NOMO-1 treated with dmso at 0.1 percent for 144 hours (cell line): ENCODE results near the gene ITPK1.

Source experiments
- DNase-seq: peaks from one replicate; lab custom pipeline; 2025; ENCODE audit not compliant: unreplicated experiment; lab: John Stamatoyannopoulos, UW

ITPK1 gene

GRCh38 chr14:93045965-93046704 is 69.6 kb downstream of the ITPK1 start:
- DNase-seq, result no peak

GRCh38 chr14:93045211-93045674 is 70.5 kb downstream of the ITPK1 start:
- no peak for DNase-seq

DNA sequence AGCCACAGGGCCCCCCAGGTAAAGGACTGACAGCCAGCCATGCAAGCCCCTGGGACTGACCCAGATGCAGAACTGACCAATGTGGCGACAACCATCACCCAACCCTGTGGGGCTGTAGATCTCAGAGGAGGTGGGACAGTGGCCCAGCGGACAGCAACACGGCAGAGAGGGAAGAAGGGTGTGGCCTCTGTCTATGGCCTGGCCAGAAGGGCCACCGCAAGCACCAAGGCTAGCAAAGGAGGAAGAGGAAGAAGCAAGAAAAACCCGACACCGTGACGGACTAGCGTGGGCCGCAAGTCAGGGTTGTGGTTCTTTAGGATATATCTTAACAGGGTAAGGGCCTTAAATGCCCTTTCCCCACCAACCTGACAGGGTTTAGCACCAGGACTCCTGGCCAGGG is 71.2 kb downstream of the ITPK1 start:
- peak; percentile 77 for DNase-seq

DNA sequence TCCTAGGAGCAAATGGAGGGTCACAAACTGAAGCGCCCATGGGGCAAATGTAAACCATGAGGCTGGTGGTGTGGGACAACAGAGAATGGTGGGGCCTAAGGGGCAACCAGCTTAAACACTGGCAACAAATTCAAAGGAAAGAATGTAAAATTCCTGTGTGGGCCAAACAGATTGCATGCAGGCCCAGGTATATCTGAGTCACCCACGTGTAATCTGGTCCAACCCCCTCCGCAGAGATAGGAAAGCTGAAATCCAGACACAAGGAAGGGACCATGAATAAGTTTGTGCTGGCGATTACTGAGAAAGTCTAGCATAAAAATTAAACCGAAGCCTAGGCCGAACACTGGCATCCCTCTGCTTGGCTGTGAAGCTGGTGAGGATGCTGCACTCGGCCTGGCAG is 71.6 kb downstream of the ITPK1 start:
- no peak for DNase-seq

- DNase-seq, result no peak
Observed at GRCh38 chr14:93042968-93043940, 72.5 kb downstream of the ITPK1 start.

DNA sequence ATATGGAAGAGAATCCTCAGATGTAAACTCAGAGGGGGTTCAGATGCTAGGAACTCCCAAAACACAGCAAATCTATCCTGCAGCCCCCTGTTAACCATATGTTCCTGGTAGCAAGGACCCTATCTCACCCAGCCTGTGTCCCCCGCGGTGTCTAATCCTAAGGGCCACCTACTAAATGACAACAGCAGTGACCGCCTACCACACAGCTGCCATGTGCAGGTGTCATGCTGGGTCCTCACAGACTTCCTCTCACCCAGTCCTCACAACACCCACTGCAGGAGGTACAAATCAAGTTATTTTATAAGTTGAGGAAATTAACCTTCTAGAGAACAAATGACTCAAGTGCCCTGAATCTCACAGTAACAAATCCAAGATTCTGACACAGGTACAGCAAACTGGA is 73.9 kb downstream of the ITPK1 start:
- no peak for DNase-seq

DNA sequence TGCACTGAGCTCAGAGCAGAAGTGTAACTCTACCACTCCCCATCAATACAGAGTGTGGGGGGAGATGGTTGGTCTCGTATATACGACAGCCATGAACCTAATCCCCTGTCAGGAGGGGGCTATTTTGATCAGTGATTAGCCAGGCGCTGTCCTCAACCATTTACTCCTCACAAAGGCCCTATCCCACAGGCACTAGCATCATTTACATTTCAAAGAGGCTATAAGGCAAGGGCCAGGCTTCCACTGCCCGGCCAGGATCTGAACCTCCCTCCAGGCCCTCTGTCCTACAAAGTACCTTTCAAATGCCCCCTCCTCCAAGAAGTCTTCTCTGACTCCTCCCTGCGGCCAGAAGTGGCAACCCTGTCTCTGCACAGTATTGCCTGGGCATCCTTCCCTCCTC is 74.7 kb downstream of the ITPK1 start:
- DNase-seq, result no peak

DNA sequence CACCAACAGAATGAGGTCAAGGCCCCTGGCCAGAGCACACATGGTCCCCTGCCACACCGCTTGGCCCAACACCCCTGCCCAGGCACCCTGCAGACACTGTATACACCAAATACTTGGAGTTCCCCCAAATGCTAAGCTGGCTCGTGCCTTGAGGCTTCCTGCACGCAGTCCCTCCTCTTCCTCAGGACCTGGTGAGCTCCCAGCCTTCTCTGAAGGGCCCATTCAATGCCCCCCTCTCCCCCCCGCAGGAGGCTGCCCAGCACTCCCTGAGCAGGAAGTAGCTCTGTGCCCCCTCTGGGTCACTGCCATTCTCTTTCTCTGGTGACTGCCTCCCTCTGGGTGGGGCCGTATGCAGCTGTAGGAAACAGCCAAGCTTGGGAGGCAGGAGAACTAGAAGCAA is 75.3 kb downstream of the ITPK1 start:
- no peak for DNase-seq

DNA sequence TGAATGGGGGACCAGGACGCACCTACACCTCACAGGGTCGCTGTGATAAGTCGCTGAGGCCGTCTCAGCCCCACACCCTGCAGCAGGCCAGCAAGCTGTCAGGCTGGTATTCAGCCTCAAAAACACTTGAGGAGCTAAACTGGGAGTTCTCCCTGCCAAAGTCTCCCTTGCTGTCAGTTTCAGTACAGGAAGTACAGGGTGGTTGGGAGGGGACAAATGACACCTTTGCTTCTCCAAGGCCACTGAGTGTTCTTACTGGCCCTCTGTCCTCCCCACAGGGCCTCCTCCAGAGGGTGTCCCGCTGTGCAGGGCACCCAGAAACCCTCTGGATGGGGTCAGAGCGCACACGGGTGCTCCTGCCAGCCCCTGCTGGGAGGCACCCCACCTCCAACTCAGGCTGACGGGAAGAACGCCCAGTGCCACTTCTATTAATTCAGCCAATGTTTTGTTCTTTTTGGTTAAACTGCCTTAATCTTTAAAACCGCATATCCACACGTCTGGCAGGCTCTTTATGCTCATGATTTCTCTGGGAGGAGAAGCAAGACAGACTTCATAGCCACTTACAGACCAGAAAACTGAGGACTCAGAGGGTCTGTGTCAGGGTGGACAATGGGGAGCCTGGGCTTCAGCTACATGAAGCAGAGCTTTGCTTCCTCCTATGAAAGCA is 75.9 kb downstream of the ITPK1 start:
- DNase-seq, result no peak

GRCh38 chr14:93037351-93037750 is 78.4 kb downstream of the ITPK1 start:
- no peak for DNase-seq

DNA sequence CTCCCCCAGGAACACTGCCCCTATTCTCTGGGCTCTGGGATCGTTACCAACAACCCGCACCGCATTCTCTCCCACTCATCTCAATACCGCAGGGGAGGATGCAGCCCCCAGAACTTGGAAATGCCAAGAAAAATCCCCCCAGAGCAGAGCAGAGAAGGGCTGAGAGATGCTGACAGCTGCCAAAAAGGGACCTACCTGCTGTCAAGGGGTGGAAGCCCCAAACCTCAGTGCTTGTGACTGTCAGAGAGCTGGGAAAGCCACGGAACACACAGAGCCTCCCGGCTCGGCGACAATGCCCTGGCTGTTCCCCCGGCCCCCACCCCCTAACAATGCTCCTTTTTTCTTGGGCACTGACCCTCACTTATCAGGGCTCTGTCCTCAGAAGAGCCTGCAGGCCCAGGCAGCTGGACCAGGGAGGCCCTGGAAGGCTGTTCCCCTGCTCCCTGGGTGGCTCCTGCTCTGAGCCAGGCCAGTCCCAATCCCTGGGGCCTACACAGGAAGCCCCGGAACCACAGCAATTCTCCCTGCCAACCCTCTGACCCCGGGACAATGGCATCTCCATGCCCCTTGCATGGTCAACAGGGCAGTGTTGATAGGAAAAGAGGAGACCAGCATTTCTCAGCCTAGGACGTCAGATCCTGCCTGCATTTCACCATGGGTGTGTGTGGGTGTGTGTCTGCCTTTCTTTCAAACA is 78.9 kb downstream of the ITPK1 start:
- DNase-seq, result no peak

DNA sequence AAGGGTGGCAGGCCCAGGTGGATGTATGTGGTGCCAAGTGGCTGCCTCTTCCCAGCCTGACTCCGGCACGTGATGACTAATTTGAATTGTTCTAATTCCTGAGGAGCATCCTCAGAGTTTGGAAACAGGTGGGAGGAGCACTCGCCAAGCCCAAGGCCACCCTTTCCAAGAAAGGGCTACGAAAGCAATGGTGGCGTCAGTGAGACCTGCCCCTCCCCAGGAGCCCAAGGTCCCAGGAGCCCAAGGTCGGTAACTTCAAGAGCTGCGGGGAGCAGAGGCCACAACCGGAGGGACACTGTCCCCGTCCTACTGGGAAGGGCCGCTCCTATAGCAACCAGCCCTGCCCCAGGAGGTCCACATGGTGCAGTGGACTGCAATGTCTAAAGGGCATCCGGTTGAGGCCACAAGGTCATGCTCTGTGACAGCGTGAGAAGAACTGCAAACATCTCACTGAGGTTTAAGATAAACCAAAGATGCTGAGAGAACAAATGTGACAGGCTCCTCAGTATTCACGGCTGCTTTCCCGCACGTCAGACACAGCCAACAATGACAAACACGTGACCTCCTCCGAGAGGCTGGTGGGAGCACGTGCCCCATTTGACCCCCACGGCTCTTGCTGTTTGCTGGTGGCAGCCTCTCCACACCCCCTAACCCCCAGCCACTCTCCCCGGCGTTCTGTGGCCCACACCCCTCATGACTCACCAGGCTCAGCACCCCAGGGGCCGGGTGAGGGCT is 79.6 kb downstream of the ITPK1 start:
- DNase-seq, result no peak

GRCh38 chr14:93035585-93035916 is 80.2 kb downstream of the ITPK1 start:
- no peak for DNase-seq

DNA sequence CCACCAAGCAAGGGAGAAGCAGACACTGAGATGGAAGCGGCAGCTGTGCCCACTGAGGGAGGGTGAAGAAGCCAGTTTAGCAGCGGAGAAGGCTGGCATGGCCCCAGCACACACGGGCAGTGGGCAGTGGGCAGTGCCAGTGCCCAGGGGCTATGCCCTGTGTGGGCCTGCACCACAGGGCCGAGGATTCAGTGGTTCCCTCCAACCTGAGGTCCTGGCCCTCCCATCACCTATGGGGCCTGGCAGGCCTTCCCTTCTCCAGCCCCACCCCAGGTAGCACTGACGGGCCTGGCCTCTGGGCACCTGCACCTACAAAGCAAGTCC is 81.1 kb downstream of the ITPK1 start:
- DNase-seq, result no peak

DNA sequence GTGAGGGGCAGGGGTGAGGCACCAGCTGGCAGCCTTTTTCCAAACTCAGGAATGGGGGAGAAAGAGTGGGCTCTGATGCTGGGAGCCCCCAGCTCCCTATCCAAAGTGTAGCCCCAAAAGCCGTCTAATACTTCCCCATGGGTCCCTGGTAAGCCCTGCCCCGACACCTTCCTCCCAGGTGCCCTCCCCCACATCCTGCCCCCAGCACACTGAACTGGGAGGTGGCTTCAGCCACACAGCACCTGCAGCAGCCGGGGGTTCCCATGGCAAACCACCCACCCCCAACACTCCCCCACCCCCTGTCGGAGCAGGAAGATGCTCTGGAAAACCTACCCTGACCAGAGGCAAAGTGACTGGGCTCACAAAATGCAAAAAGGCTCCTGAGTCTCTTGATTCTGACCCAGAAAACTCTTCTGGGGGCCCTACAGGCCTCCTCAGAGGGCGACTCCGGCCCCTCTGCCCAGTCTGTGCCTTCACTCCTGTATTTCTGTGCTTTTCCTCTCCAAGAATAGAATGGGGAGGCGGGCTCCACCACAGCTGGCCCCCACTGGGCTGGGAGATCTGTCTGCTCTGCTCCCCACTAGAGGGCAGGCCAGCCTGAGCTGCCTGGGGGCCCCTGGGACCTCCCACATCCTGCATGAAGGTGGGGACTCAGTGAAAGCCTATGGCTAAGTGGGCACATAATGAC is 81.6 kb downstream of the ITPK1 start:
- no peak for DNase-seq

DNA sequence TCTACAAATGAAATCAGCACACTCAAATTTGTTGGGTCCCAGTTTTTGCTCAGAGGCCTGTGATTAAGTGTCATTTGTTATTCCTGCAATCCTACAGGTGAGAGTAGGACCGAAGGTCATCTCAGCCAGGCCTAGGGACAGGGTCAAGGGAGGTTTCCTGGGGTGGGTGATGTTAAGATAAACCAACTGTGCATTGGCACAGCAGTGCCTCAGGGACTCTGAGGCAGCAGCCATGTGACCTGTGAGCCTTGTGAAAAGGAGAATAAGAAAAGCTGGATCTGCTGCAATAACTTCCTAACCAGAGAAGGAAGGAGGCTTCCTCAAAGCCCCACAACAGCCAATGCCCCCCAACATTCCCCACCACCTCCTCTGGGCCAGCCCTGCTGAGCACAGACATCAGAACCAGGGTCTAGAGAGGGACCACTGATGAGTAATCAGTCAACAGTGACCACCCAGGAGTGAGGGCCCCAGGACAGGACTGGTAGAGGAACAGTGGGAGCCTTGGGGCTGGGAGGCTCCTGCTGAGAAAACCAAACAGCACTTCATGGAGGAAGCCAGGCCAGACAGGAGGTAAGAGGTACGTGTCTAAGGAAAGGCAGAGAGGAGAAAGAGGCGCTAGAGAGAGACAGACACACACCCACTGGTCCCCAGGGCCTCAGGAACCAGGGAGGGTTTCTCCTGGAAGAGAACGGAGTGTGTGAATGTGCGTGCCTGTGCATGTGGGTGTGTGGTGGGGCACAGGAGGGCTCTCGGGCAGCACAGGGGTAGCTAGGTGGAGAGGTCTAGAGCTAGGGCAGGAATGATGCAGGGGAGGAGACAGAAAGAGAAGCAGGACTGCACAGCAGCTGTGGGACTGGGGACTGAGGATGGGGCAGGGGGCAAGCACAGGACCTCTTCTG is 82.4 kb downstream of the ITPK1 start:
- DNase-seq, result no peak

DNA sequence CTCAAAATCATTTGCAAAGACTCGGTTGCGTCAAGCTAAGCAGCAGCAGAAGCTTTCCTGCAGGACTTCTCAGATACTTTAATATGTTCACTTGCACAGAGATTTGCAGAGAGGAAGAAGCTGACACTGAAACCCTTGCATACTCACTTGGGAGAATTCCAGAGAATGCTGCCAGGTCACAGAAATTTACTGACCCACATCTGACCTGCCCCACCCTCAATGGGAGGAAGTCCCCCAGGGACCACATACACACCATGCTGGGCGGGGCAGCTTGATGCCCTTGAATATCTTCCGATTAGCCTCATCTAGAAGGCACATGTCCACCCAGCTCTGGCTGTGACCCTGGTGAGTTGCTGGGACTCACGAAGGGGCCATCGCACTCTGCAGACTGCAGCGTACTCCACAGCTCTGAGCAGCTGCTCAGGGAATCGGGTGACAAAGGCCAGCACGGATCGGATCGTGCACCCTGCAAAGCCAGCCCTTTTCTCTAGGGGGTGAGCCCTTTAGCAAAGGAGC is 83.2 kb downstream of the ITPK1 start:
- peak; percentile 34 for DNase-seq

GRCh38 chr14:93031505-93032315 is 84.0 kb downstream of the ITPK1 start:
- DNase-seq, result no peak
